DOHH2 (cell line): Measurements from ENCODE around the gene AFDN.

ENCODE experiments used
- H3F3A ChIP-seq: fragments of 200-600 bp; sonication (generic), shearing (Covaris generic); 2 replicates; pipeline ENCODE4 v1.6.0; 2016; ENCODE audit warnings: antibody characterized with exemption, mild to moderate bottlenecking; ENCODE audit not compliant: control insufficient read depth, insufficient read depth
- H3K27ac ChIP-seq: fragments of 200-600 bp; sonication (generic); 2 replicates; pipeline ENCODE4 v1.5.1; 2014; ENCODE audit warnings: low read depth, mild to moderate bottlenecking, low read length, moderate library complexity
- H3K27me3 ChIP-seq: fragments of 200-600 bp; sonication (generic); 2 replicates; pipeline ENCODE4 v1.6.1; 2014; ENCODE audit warnings: mild to moderate bottlenecking, low read length, mixed read lengths; ENCODE audit not compliant: control insufficient read depth
- H3K36me3 ChIP-seq: fragments of 200-600 bp; sonication (generic); 2 replicates; pipeline ENCODE4 v1.6.1; 2014; ENCODE audit warnings: mild to moderate bottlenecking, low read length, moderate library complexity, mixed read lengths; ENCODE audit not compliant: control insufficient read depth
- H3K4me1 ChIP-seq: fragments of 200-600 bp; sonication (generic); 2 replicates; pipeline ENCODE4 v1.6.1; 2014; ENCODE audit warnings: mild to moderate bottlenecking, low read length, mixed read lengths; ENCODE audit not compliant: control insufficient read depth
- H3K4me2 ChIP-seq: fragments of 200-600 bp; sonication (generic); 2 replicates; pipeline ENCODE4 v1.6.0; 2014; ENCODE audit warnings: mild to moderate bottlenecking, low read length, moderate library complexity
- H3K4me3 ChIP-seq: fragments of 200-600 bp; sonication (generic); 2 replicates; pipeline ENCODE4 v1.5.1; 2014; ENCODE audit warnings: mild to moderate bottlenecking, low read length, mixed read lengths
- H3K79me2 ChIP-seq: fragments of 200-600 bp; sonication (generic); 2 replicates; pipeline ENCODE4 v1.6.1; 2014; ENCODE audit warnings: mild to moderate bottlenecking, low read length, mixed read lengths; ENCODE audit not compliant: control insufficient read depth
- H3K9me2 ChIP-seq: fragments of 200-600 bp; sonication (generic); replicated peaks from 2 replicates; pipeline ENCODE4 v1.6.1; 2014; ENCODE audit warnings: mild to moderate bottlenecking, low read length, mixed read lengths; ENCODE audit not compliant: control insufficient read depth
- H3K9me3 ChIP-seq: fragments of 200-600 bp; sonication (generic); 2 replicates; pipeline ENCODE4 v1.6.1; 2014; ENCODE audit warnings: antibody characterized with exemption, low read length, mixed read lengths; ENCODE audit not compliant: control insufficient read depth, insufficient read depth
- H4K20me1 ChIP-seq: fragments of 200-600 bp; sonication (generic); 2 replicates; pipeline ENCODE4 v1.6.0; 2014; ENCODE audit warnings: low read depth, mild to moderate bottlenecking, antibody characterized with exemption, low read length, moderate library complexity; ENCODE audit not compliant: control insufficient read depth, insufficient read depth
- EZH2phosphoT487 ChIP-seq: fragments of 200-600 bp; sonication (generic); IDR thresholded peaks from 2 replicates; pipeline ENCODE4 v1.6.1; 2017; ENCODE audit warnings: borderline replicate concordance, mild to moderate bottlenecking, antibody characterized with exemption, low read length, moderate library complexity, mixed read lengths
- TF ChIP-seq, protein P1 (sequence below): fragments of 200-600 bp; sonication (generic); IDR thresholded peaks from one replicate; pipeline ENCODE4 v1.5.1; 2014; ENCODE audit warnings: antibody characterized with exemption, mild to moderate bottlenecking, low read depth, low read length; ENCODE audit not compliant: poor library complexity, severe bottlenecking

AFDN gene

DNA sequence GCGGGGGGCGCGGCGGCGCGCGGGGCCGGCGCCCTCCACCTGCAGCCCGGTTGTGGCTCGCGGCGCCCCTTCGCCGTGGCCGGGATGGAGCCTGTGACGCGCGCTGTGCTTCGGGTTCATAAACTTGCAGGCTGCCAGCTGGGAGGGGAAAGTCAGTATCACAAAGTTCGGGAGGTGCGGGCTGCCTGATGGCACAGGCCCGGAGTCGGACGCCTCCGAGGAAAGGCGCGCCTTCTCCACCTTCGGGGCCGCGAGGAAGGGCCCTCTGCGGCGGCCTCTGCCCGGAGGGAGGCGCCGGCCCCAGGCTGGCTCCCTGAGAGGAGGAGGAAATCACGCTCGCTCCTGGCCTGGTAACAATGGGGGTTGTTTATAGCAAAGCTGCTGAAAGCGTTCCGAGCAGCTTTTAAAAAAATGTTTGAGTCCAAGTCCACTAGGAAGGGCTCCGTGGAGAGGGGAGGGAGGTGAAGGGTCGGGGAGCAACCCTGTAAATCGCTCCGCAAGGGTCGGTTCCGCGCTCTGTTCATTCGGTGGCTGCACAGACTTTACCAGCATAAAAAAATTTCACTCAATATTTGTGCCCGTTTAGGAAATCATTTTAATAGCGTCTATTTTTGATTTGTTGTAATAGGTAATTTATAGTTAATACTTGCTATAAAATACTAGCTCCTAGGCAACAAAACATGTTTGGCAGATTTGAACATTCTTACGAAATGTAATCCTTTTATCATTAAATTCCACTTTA is 1.0 kb downstream of the AFDN start:
- Histone ChIP-seq H3K27ac (no peak overlapping the region), H3F3A (peaks cover 7% of the 10 kb centered on the region; the same call in 1 of the 2 replicates), H3K4me2 (peak overlapping the region; percentile 64), H3K27me3 (peaks cover 23% of the 10 kb centered on the region), H3K79me2 (peaks cover 50% of the 10 kb centered on the region), H3K4me1 (peaks cover 30% of the 10 kb centered on the region), H4K20me1 (peaks cover 16% of the 10 kb centered on the region), H3K9me2 (no peaks in the 10 kb centered on the region), H3K4me3 (peak overlapping the region; percentile 76), H3K36me3 (no peaks in the 10 kb centered on the region), H3K9me3 (no peaks in the 10 kb centered on the region)
- TF ChIP-seq, protein P1, sequence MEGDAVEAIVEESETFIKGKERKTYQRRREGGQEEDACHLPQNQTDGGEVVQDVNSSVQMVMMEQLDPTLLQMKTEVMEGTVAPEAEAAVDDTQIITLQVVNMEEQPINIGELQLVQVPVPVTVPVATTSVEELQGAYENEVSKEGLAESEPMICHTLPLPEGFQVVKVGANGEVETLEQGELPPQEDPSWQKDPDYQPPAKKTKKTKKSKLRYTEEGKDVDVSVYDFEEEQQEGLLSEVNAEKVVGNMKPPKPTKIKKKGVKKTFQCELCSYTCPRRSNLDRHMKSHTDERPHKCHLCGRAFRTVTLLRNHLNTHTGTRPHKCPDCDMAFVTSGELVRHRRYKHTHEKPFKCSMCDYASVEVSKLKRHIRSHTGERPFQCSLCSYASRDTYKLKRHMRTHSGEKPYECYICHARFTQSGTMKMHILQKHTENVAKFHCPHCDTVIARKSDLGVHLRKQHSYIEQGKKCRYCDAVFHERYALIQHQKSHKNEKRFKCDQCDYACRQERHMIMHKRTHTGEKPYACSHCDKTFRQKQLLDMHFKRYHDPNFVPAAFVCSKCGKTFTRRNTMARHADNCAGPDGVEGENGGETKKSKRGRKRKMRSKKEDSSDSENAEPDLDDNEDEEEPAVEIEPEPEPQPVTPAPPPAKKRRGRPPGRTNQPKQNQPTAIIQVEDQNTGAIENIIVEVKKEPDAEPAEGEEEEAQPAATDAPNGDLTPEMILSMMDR = no peak
- TF ChIP-seq EZH2phosphoT487 = no peak

DNA sequence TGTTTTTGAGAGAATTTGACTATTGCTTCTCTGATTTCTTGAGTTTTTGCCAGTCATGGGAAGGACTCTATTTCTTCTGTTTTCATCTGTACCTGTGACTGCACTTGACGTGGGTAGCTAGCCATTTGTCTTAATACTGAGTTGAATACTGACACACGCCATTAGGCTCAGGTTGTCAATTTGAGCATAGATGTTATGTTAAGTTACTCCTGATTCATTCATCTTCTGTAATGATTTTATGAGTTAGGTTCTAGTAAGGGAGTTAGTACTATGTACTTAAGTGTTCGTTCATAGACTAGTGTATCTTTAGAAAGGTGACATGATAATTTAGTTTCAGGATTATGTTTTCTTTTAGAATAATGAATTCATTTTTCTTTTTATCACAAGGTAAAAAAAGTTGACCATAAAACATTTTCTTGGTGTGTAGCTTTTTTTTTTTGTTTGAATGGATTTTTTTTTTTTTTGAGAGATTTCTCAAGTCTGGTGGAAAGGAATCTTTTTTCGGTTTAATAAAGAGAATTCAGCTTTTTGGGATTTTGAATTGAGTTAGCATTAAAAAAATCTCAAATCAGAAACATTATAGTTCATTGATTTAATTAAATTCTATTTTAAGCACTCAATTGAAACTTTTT is 1.7 kb downstream of the AFDN start:
- Histone ChIP-seq H4K20me1 (peaks cover 23% of the 10 kb centered on the region), H3K27ac (no peak overlapping the region), H3K36me3 (no peaks in the 10 kb centered on the region), H3K9me2 (no peaks in the 10 kb centered on the region), H3K4me3 (peak overlapping the region; percentile 76), H3K79me2 (peaks cover 57% of the 10 kb centered on the region), H3K27me3 (peaks cover 23% of the 10 kb centered on the region), H3K9me3 (no peaks in the 10 kb centered on the region), H3K4me2 (peak overlapping the region; percentile 64), H3F3A (peaks cover 7% of the 10 kb centered on the region; the same call in 1 of the 2 replicates), H3K4me1 (peaks cover 37% of the 10 kb centered on the region)
- no peak for TF ChIP-seq EZH2phosphoT487
- TF ChIP-seq, protein P1 = no peak

GRCh38 chr6:167829513-167829912 is 2.8 kb downstream of the AFDN start:
- Histone ChIP-seq H3K4me2 (no peak overlapping the region), H3K36me3 (no peaks in the 10 kb centered on the region), H3K79me2 (peaks cover 65% of the 10 kb centered on the region), H3K27ac (no peak overlapping the region), H3K27me3 (peaks cover 18% of the 10 kb centered on the region), H3K4me1 (peaks cover 38% of the 10 kb centered on the region), H3K9me3 (no peaks in the 10 kb centered on the region), H4K20me1 (peaks cover 23% of the 10 kb centered on the region), H3F3A (peaks cover 7% of the 10 kb centered on the region; the same call in 1 of the 2 replicates), H3K4me3 (no peak overlapping the region), H3K9me2 (no peaks in the 10 kb centered on the region)
- TF ChIP-seq, protein P1 = no peak
- TF ChIP-seq EZH2phosphoT487 = no peak
